ENCODE measurements around the gene ASZ1.

GRCh38 chr7:117470777-117471176, 43.5 kb upstream of the ASZ1 start:
- TF ChIP-seq CTCF (conservative IDR thresholded peaks at IDR 0.05; ENCODE audit: low read depth, low read length), result no peak
- TF ChIP-seq EZH2 (IDR thresholded peaks at IDR 0.05; ENCODE audit: low read length, unreplicated experiment), result no peak
- TF ChIP-seq EZH2phosphoT487 (IDR thresholded peaks at IDR 0.05; ENCODE audit: borderline replicate concordance, low read length), result no peak
